NCI-H1048 (cell line): ENCODE measurements around the gene MARCHF4.
"Not testable (repeated sequence)": the region's sequence is repeated elsewhere in the genome, so short reads cannot be mapped to it uniquely, and the experiment has no call there.

Experiments used
- DNase-seq: peaks from one replicate; lab custom pipeline; 2025; lab: John Stamatoyannopoulos, UW

Gene MARCHF4

GRCh38 chr2:216391401-216391800, 19.1 kb upstream of the MARCHF4 start:
- no peak for DNase-seq

- no peak for DNase-seq
Observed at GRCh38 chr2:216389570-216389969, 17.3 kb upstream of the MARCHF4 start.

GRCh38 chr2:216388046-216388884, 16.0 kb upstream of the MARCHF4 start:
- DNase-seq: no peak

- DNase-seq: no peak
Observed at GRCh38 chr2:216387262-216387661, 15.0 kb upstream of the MARCHF4 start.

GRCh38 chr2:216385478-216385877, 13.2 kb upstream of the MARCHF4 start:
- DNase-seq: no peak

GRCh38 chr2:216384409-216384808, 12.1 kb upstream of the MARCHF4 start:
- not testable (repeated sequence) for DNase-seq

- no peak for DNase-seq
Observed at GRCh38 chr2:216379977-216380376, 7.7 kb upstream of the MARCHF4 start.

- no peak for DNase-seq
Observed at GRCh38 chr2:216375286-216375685, 3.0 kb upstream of the MARCHF4 start.

GRCh38 chr2:216373896-216374295, 1.6 kb upstream of the MARCHF4 start:
- no peak for DNase-seq

GRCh38 chr2:216372761-216373291, 543 bp upstream of the MARCHF4 start:
- no peak for DNase-seq

- no peak for DNase-seq
Observed at GRCh38 chr2:216370961-216371712, 1.1 kb downstream of the MARCHF4 start.

- no peak for DNase-seq
Observed at GRCh38 chr2:216369821-216370220, 2.5 kb downstream of the MARCHF4 start.

GRCh38 chr2:216366777-216367471, 5.4 kb downstream of the MARCHF4 start:
- DNase-seq: no peak

- no peak for DNase-seq
Observed at GRCh38 chr2:216365518-216365917, 6.8 kb downstream of the MARCHF4 start.

- DNase-seq: no peak
Observed at GRCh38 chr2:216363221-216363620, 9.1 kb downstream of the MARCHF4 start.

GRCh38 chr2:216362730-216363129, 9.6 kb downstream of the MARCHF4 start:
- DNase-seq: no peak

GRCh38 chr2:216355711-216356110, 16.6 kb downstream of the MARCHF4 start:
- no peak for DNase-seq

GRCh38 chr2:216354306-216354705, 18.0 kb downstream of the MARCHF4 start:
- no peak for DNase-seq

- no peak for DNase-seq
Observed at GRCh38 chr2:216352653-216353270, 19.5 kb downstream of the MARCHF4 start.

GRCh38 chr2:216351172-216351925, 20.9 kb downstream of the MARCHF4 start:
- no peak for DNase-seq

GRCh38 chr2:216350214-216350791, 22.0 kb downstream of the MARCHF4 start:
- no peak for DNase-seq
